ENCODE measurements around the gene MEIKIN. TPM values are rescaled to one million over a fixed set of nuclear protein-coding genes. Genes with fewer than 3 reads are reported as not detected.

MEIKIN gene
- total RNA-seq, 1 donor from 2014 or later, result not detected

GRCh38 chr5:131773805-131774204 lies 171.7 kb downstream of the MEIKIN start:
- H3K27ac Mint-ChIP-seq, result no peak overlapping the region
- no peaks in the 10 kb centered on the region for H3K27me3 Mint-ChIP-seq (ENCODE audit: low read depth)
- H3K4me3 Mint-ChIP-seq, result no peak overlapping the region
- DNase-seq (ENCODE audit: low spot score in 2 of 2, unreplicated experiment in 2 of 2), result no peak
- H3K4me1 Mint-ChIP-seq, result peaks cover 7% of the 10 kb centered on the region
- H3K9me3 Mint-ChIP-seq, result no peaks in the 10 kb centered on the region
- TF ChIP-seq, protein P1, sequence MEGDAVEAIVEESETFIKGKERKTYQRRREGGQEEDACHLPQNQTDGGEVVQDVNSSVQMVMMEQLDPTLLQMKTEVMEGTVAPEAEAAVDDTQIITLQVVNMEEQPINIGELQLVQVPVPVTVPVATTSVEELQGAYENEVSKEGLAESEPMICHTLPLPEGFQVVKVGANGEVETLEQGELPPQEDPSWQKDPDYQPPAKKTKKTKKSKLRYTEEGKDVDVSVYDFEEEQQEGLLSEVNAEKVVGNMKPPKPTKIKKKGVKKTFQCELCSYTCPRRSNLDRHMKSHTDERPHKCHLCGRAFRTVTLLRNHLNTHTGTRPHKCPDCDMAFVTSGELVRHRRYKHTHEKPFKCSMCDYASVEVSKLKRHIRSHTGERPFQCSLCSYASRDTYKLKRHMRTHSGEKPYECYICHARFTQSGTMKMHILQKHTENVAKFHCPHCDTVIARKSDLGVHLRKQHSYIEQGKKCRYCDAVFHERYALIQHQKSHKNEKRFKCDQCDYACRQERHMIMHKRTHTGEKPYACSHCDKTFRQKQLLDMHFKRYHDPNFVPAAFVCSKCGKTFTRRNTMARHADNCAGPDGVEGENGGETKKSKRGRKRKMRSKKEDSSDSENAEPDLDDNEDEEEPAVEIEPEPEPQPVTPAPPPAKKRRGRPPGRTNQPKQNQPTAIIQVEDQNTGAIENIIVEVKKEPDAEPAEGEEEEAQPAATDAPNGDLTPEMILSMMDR (IDR thresholded peaks at IDR 0.05; ENCODE audit: unreplicated experiment), result no peak
- peaks cover 2% of the 10 kb centered on the region for H3K36me3 Mint-ChIP-seq

DNA sequence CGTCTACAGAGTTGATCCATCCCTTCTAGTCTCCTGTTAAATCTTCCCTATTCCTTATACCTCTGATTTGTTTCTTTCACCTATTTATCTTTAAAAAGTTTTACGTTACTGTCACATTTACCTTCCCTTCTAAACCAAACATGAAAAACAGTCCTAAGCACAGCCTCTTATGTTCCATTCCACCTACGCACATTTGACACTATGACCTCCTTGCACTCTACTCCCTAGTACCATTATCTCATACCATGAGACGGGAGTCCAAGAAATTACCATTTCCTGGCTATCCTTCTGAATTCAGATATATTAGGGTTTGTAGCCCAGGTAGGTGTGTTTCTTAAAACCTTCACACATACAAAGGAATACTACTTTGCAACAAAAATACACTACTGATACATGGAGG lies 173.8 kb downstream of the MEIKIN start:
- no peak for DNase-seq (ENCODE audit: low spot score in 2 of 2, unreplicated experiment in 2 of 2)
- no peaks in the 10 kb centered on the region for H3K27me3 Mint-ChIP-seq (ENCODE audit: low read depth)
- H3K9me3 Mint-ChIP-seq, result peaks cover 3% of the 10 kb centered on the region
- TF ChIP-seq, protein P1 (IDR thresholded peaks at IDR 0.05; ENCODE audit: unreplicated experiment), result no peak
- H3K4me1 Mint-ChIP-seq, result peaks cover 7% of the 10 kb centered on the region
- H3K4me3 Mint-ChIP-seq, result no peak overlapping the region
- peaks cover 4% of the 10 kb centered on the region for H3K36me3 Mint-ChIP-seq
- H3K27ac Mint-ChIP-seq, result no peak overlapping the region

GRCh38 chr5:131769961-131770360 lies 175.5 kb downstream of the MEIKIN start:
- Mint-ChIP-seq H3K36me3 (peaks cover 5% of the 10 kb centered on the region), H3K4me1 (peaks cover 12% of the 10 kb centered on the region), H3K27ac (no peak overlapping the region), H3K9me3 (peaks cover 4% of the 10 kb centered on the region), H3K27me3 (ENCODE audit: low read depth) (no peaks in the 10 kb centered on the region), H3K4me3 (no peak overlapping the region)
- TF ChIP-seq, protein P1 (IDR thresholded peaks at IDR 0.05; ENCODE audit: unreplicated experiment), result no peak
- no peak for DNase-seq (ENCODE audit: low spot score in 2 of 2, unreplicated experiment in 2 of 2)

GRCh38 chr5:131769336-131769735 lies 176.1 kb downstream of the MEIKIN start:
- no peak overlapping the region for H3K4me3 Mint-ChIP-seq

DNA sequence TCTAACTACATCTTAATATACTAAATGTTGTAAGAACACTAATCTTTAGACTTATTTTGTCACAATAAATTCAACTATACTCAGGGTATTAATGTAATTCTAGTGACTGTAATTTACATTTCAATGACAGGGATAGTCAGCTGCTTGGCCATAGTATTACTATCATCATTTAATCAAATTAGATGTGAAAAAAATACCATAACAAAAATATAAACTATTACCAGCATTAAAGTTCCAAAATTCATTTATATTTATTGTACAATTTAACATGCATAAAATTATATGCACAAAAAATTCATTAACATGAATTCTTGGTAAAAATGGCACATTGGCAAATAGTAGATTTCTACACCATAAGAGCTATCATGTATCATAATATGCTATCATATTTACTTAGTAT lies 177.6 kb downstream of the MEIKIN start:
- H3K9me3 Mint-ChIP-seq, result peaks cover 12% of the 10 kb centered on the region
- TF ChIP-seq, protein P1 (IDR thresholded peaks at IDR 0.05; ENCODE audit: unreplicated experiment), result no peak
- no peaks in the 10 kb centered on the region for H3K27me3 Mint-ChIP-seq (ENCODE audit: low read depth)

More at GRCh38 chr5:131769336-131769735, 176.1 kb downstream of the MEIKIN start:
- Mint-ChIP-seq H3K27me3 (ENCODE audit: low read depth) (no peaks in the 10 kb centered on the region), H3K9me3 (peaks cover 4% of the 10 kb centered on the region), H3K4me1 (peaks cover 11% of the 10 kb centered on the region), H3K27ac (no peak overlapping the region), H3K36me3 (peaks cover 12% of the 10 kb centered on the region)
- TF ChIP-seq, protein P1 (IDR thresholded peaks at IDR 0.05; ENCODE audit: unreplicated experiment), result no peak
- no peak for DNase-seq (ENCODE audit: low spot score in 2 of 2, unreplicated experiment in 2 of 2)

DNA sequence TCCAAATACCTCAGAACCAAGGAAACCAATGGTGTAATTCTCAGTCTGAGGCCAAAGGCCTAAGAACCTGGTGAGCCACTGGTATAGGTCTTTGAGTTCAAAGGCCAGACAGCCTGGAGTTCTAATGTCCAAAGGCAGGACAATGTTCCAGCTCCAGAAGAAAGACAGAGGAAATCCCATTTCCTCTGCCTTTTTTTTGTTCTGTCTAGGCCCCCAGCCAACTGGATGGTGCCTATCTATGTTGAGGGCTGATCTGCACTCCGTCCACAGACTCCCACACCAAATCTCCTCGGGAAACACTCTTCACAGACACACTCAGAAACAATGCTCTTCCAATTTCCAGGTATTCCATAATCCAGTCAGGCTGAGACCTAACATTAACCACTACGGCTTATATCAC lies 178.8 kb downstream of the MEIKIN start:
- Mint-ChIP-seq H3K27ac (no peak overlapping the region), H3K4me3 (no peak overlapping the region)
- DNase-seq (ENCODE audit: low spot score in 2 of 2, unreplicated experiment in 2 of 2), result no peak

More for the DNA sequence above, 177.6 kb downstream of the MEIKIN start:
- Mint-ChIP-seq H3K36me3 (peaks cover 21% of the 10 kb centered on the region), H3K4me3 (no peak overlapping the region), H3K27ac (no peak overlapping the region), H3K4me1 (peaks cover 10% of the 10 kb centered on the region)
- DNase-seq (ENCODE audit: low spot score in 2 of 2, unreplicated experiment in 2 of 2), result no peak

More for the DNA sequence above, 178.8 kb downstream of the MEIKIN start:
- TF ChIP-seq, protein P1 (IDR thresholded peaks at IDR 0.05; ENCODE audit: unreplicated experiment), result no peak
- H3K4me1 Mint-ChIP-seq, result peaks cover 10% of the 10 kb centered on the region
- peaks cover 31% of the 10 kb centered on the region for H3K36me3 Mint-ChIP-seq
- H3K27me3 Mint-ChIP-seq (ENCODE audit: low read depth), result no peaks in the 10 kb centered on the region
- H3K9me3 Mint-ChIP-seq, result peaks cover 22% of the 10 kb centered on the region

Measured in mesothelial cell of epicardium (in vitro differentiated cells).